Endometrial microvascular endothelial cells (primary cell): ENCODE measurements around the gene SHMT2. TPM values are rescaled to one million over a fixed set of nuclear protein-coding genes. Genes with fewer than 3 reads are reported as not detected.

Experiments used
- in situ Hi-C: cut with HindIII; loops from 2 replicates; pipeline ENCODE4 v1.10.0; 2017; ENCODE audit warnings: low sequenced_read_pairs, low pct_unique_long_range_greater_than_20kb; ENCODE audit errors: inconsistent ontology term
- total RNA-seq: library from RNA; depleted of rRNA; stranded (reverse); fragments of >200 nt; gene quantifications from one replicate; pipeline ENCODE4 v1.2.3, GENCODE V29; 2015; ENCODE audit errors: inconsistent ontology term

SHMT2 gene
- total RNA-seq, 1 donor from 2014 or later: 172 TPM

GRCh38 chr12:57211791-57212700 lies 17.5 kb upstream of the SHMT2 start:
- in situ Hi-C loops: no loop called here

GRCh38 chr12:57212701-57213057 lies 16.8 kb upstream of the SHMT2 start:
- in situ Hi-C loops: no loop called here

GRCh38 chr12:57213058-57213715 lies 16.3 kb upstream of the SHMT2 start:
- in situ Hi-C loops: no loop called here

DNA sequence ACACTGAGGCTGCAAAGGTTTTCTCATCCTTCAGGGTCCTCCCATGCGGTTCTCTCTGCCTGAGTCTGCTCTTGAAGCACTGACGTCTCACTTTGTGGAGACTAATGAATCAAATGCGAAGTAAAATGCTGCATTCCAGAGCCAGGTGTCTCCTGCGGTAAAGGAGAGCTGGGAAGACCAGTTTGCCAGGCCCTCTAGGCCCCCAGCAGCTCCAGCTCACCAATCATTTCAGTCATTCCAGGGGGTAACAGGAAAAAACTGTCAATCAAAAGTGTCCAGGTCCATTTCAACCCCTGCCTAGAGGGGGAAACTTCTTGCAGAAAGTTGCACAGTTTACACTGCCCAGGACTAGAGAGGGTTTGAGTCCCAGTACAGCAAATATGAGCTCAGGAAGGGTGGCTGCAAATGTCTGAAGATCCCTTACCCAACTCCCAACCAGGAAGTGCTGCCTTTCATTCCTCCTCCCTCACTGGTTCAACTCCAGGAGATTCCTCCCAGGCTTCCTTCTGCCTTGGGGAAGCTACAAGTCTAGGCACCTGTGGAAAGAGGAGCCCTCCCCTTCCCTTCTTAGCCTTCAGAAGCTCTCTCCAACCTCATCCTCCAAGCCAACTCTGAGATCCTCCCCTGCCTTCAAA lies 15.6 kb upstream of the SHMT2 start:
- in situ Hi-C loops: no loop called here

DNA sequence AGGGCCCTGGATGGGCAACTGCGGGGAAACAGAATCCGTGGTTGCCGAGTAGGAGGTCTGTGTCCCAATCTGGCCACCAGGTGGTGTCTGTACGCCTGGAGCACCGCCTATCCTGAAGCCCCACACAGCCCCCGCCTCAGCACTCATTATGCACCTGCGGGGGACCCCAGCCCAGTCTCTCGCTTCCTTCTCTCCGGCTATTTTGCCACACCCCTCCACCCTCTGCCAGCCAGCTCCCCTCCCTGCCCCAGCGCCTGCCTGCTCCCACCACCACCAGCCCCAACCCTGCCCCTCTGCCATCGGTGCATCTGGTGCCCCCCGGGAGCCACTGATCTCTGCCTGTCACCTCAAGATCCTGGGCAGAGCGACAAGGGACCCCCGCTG lies 15.1 kb upstream of the SHMT2 start:
- in situ Hi-C loops: no loop called here

DNA sequence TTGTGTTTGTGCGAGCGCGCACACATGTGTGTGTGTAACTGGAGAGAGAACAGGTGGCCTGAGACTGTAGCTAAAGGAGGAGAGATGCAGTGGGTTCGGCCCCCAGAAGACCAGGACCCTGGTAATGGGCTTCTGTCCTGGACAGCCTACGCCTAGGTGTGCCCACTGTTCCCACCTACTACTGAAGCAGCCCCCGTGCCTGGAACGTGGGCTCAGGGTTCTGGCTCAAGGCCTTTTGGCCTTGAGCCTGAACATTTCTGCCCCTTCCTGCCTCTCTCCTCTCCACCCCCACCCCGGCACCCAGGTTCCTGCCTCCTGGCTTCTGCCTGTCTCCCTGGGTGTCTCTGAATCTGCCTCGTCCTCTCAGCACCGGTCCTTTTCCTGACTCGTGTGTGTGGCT lies 14.4 kb upstream of the SHMT2 start:
- in situ Hi-C loops: no loop called here

DNA sequence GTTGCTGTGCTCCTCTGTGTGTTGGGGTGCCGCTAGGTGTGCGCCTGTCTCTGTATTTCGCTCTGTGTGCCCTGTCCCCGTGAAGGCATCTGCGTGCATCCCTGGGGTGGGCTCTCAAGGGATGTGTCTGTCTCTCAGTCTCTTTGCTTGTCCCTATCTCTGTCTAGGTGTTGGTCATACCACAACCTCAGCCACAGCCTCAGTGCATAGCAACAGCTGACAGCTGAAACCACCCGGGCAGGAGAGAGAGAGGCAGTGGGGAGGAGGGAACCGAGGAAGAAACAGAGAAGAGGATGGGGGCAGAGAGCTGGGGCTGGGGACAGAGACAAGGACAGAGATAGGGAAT lies 13.9 kb upstream of the SHMT2 start:
- in situ Hi-C loops: no loop called here

- in situ Hi-C loops: no loop called here
Measured at GRCh38 chr12:57216014-57216911, 13.2 kb upstream of the SHMT2 start, which contains the start of gene NXPH4. Gene NXPH4 (plus strand): TSS chr12:57216794. CDS start chr12:57216970, 176 bp downstream.

DNA sequence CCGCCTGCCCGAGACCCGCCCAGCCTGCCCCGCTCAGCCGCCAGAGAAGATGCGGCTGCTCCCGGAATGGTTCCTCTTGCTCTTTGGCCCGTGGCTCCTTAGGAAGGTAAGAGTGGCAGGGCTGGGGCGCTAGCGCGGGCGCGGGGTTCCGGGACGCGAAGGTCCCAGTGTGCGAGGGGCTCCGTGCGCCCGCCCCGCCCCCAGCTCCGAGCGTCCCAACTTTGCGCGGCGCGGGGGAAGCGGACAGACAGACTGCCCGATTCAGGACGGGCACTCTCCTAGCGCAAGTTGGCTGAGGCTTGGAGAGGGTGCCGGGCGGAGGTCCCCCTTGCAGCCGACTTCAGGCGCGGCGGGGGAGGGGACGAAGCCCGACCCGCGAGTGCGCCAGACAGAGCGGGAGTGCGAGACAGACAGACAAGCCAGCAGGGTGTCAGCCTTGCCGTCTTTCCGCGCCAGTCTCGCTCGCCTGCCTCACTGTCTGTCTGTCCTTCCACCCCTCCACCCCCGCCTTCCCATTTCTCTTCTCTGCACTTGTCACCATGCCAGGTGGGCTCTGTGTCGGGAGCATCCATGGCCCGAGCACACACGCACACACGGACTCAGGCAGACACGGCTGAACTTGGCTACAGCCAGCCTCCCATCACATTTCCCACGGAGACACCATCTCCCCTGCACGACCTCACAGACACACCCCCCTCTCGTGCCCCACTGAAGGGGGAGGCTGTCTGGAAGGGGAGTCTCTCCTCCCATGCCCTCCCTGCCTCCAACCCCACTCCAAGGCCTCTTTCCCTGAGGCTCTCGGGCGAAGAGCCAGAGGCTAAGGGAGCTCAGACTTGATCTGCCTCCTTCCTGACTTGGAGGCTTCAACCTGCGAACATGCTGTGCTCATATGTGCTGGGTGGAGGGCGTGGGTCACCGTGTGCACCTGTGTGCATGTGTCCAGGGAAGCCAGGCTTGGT lies 12.3 kb upstream of the SHMT2 start:
- in situ Hi-C loops: no loop called here

GRCh38 chr12:57218030-57218853 lies 11.3 kb upstream of the SHMT2 start:
- in situ Hi-C loops: no loop called here

GRCh38 chr12:57219205-57219992 lies 10.1 kb upstream of the SHMT2 start:
- in situ Hi-C loops: no loop called here

DNA sequence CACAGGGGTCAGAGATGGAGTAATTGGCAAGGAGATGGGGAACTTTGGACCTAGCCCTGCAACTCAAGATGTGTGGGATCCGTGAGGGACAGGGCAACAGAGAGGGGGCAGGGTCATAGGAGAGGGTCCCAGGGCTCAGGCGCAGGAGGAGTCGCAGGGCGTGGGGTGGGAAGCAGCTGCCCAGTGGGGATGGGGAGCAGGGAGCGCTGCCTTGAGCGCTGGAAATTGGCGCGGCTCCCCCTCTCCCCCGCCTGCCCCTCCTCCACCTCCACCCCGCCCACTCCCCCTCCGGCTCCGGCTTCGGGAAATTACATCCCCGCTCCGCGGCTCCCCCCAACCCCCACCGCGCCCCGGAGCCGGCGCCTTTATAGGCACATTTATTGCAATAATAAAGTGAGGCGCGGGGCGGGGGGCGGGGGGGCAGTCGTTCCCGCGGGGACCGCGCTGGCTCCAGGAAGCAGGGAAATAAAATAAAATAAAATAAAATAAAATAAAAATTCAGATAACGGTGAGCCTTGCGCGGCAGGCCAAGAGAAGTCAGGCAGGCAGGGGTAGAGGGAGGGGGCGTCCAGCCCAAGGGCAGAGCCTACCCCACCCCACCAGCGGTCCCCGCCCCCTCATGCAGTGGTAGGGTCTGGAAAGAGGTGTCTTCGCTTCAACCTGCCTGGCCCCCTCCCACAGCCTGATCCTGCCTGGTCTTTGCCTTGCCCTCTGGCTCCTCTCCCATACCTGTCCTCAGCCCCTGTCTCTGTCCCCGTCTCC lies 9.3 kb upstream of the SHMT2 start:
- in situ Hi-C loops: no loop called here

DNA sequence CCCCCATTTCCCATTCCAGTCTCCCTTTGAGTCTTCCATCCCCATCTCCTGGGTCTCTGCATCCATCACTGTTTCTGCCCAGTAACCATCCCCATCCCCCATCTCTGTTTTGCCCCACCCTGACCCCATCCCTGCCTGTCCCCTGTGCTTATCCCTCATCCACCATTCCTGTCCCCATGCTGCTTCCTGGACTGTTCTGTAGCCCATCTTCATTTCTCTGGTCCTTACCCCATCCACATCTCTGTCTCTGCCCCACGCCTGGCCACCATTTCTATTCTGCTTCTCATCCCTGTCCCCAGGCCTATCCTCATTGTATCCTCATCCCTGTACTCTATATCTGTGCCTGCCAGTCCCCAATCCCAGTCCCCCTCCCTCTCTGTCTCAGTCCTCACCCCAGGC lies 8.7 kb upstream of the SHMT2 start:
- in situ Hi-C loops: no loop called here

- in situ Hi-C loops: no loop called here
Measured at GRCh38 chr12:57221169-57221917, 8.2 kb upstream of the SHMT2 start.
